DND-41 (cell line): ENCODE measurements around the gene KCNH2.

ENCODE experiments used
- EZH2 ChIP-seq: IDR thresholded peaks from 3 replicates; pipeline ENCODE4 v1.6.1; 2012; ENCODE audit warnings: borderline replicate concordance, low read depth, mild to moderate bottlenecking, moderate library complexity, low read length, inconsistent platforms; ENCODE audit not compliant: severe bottlenecking
- TF ChIP-seq, protein P1 (sequence below): IDR thresholded peaks from 2 replicates; pipeline ENCODE4 v1.5.1; 2012; ENCODE audit warnings: borderline replicate concordance, low read length, moderate library complexity, mild to moderate bottlenecking; ENCODE audit not compliant: poor library complexity, severe bottlenecking; ENCODE audit errors: extremely low read depth

DNA sequence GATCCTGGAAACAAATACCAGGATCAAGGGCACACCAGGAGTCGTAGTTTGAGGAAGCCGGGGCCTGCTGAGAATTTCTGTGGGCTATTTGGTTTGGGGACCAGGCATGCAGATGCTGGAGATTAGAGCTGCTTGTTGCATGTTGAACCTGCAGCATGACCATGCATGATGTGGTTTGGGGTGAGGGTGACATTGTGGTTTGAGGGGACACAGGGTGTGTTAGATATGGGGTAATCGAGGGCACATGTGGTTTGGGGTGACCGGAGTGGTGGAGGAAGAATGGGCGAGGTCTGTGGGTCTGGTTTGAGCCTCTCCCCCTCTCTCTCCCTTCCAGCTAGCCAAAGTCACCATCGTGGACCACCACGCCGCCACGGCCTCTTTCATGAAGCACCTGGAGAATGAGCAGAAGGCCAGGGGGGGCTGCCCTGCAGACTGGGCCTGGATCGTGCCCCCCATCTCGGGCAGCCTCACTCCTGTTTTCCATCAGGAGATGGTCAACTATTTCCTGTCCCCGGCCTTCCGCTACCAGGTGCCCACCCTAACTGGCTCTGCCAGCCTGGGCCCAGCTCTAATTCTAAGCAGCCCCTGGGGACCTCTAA is 22.9 kb upstream of the KCNH2 start:
- TF ChIP-seq, protein P1, sequence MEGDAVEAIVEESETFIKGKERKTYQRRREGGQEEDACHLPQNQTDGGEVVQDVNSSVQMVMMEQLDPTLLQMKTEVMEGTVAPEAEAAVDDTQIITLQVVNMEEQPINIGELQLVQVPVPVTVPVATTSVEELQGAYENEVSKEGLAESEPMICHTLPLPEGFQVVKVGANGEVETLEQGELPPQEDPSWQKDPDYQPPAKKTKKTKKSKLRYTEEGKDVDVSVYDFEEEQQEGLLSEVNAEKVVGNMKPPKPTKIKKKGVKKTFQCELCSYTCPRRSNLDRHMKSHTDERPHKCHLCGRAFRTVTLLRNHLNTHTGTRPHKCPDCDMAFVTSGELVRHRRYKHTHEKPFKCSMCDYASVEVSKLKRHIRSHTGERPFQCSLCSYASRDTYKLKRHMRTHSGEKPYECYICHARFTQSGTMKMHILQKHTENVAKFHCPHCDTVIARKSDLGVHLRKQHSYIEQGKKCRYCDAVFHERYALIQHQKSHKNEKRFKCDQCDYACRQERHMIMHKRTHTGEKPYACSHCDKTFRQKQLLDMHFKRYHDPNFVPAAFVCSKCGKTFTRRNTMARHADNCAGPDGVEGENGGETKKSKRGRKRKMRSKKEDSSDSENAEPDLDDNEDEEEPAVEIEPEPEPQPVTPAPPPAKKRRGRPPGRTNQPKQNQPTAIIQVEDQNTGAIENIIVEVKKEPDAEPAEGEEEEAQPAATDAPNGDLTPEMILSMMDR = no peak
- no peak for TF ChIP-seq EZH2
